ENCODE results near the gene PSMB7. TPM values are rescaled to one million over a fixed set of nuclear protein-coding genes. Genes with fewer than 3 reads are reported as not detected.

PSMB7 gene
- total RNA-seq, 1 experiment from 2014 or later = 187 TPM

GRCh38 chr9:124439686-124440243 is 24.5 kb upstream of the PSMB7 start:
- CTCF ChIA-PET = interaction anchor here (1.1 to 1.2 kb wide), 2 partner anchors 21 to 47 kb away, joined by 3 to 4 read pairs; no protein-coding TSS in a partner anchor
- Mint-ChIP-seq H3K4me1 (no peaks in the 10 kb centered on the region), H3K4me3 (no peak overlapping the region)

More at GRCh38 chr9:124439686-124440243, 24.5 kb upstream of the PSMB7 start:
- Mint-ChIP-seq H3K27me3 (ENCODE audit: low read depth) (peaks cover 17% of the 10 kb centered on the region), H3K27ac (no peak overlapping the region), H3K9me3 (peaks cover 10% of the 10 kb centered on the region), H3K36me3 (no peaks in the 10 kb centered on the region)
- TF ChIP-seq NFATC4 (CRISPR knock-in tag; IDR thresholded peaks at IDR 0.05) (no peak), RORB (CRISPR knock-in tag; IDR thresholded peaks at IDR 0.05) (no peak), SOX15 (CRISPR knock-in tag; IDR thresholded peaks at IDR 0.05) (no peak), TCF7 (CRISPR knock-in tag; IDR thresholded peaks at IDR 0.05; ENCODE audit: low read depth) (no peak), IRF1 (CRISPR knock-in tag; IDR thresholded peaks at IDR 0.05) (no peak), GABPB1 (CRISPR knock-in tag; IDR thresholded peaks at IDR 0.05) (no peak), TP53 (CRISPR knock-in tag; IDR thresholded peaks at IDR 0.05) (no peak), ZNF121 (CRISPR knock-in tag; IDR thresholded peaks at IDR 0.05) (no peak), STAT6 (CRISPR knock-in tag; conservative IDR thresholded peaks at IDR 0.05; ENCODE audit: low read depth) (no peak), FOXP1 (CRISPR knock-in tag; IDR thresholded peaks at IDR 0.05; ENCODE audit: borderline replicate concordance) (no peak), ETV6 (CRISPR knock-in tag; IDR thresholded peaks at IDR 0.05) (no peak), JUN (CRISPR knock-in tag; IDR thresholded peaks at IDR 0.05) (no peak), GTF2I (CRISPR knock-in tag; conservative IDR thresholded peaks at IDR 0.05) (no peak)
- TF ChIP-seq, protein P1, sequence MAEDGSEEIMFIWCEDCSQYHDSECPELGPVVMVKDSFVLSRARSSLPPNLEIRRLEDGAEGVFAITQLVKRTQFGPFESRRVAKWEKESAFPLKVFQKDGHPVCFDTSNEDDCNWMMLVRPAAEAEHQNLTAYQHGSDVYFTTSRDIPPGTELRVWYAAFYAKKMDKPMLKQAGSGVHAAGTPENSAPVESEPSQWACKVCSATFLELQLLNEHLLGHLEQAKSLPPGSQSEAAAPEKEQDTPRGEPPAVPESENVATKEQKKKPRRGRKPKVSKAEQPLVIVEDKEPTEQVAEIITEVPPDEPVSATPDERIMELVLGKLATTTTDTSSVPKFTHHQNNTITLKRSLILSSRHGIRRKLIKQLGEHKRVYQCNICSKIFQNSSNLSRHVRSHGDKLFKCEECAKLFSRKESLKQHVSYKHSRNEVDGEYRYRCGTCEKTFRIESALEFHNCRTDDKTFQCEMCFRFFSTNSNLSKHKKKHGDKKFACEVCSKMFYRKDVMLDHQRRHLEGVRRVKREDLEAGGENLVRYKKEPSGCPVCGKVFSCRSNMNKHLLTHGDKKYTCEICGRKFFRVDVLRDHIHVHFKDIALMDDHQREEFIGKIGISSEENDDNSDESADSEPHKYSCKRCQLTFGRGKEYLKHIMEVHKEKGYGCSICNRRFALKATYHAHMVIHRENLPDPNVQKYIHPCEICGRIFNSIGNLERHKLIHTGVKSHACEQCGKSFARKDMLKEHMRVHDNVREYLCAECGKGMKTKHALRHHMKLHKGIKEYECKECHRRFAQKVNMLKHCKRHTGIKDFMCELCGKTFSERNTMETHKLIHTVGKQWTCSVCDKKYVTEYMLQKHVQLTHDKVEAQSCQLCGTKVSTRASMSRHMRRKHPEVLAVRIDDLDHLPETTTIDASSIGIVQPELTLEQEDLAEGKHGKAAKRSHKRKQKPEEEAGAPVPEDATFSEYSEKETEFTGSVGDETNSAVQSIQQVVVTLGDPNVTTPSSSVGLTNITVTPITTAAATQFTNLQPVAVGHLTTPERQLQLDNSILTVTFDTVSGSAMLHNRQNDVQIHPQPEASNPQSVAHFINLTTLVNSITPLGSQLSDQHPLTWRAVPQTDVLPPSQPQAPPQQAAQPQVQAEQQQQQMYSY (CRISPR knock-in tag; IDR thresholded peaks at IDR 0.05) = no peak
- TF ChIP-seq, protein P2, sequence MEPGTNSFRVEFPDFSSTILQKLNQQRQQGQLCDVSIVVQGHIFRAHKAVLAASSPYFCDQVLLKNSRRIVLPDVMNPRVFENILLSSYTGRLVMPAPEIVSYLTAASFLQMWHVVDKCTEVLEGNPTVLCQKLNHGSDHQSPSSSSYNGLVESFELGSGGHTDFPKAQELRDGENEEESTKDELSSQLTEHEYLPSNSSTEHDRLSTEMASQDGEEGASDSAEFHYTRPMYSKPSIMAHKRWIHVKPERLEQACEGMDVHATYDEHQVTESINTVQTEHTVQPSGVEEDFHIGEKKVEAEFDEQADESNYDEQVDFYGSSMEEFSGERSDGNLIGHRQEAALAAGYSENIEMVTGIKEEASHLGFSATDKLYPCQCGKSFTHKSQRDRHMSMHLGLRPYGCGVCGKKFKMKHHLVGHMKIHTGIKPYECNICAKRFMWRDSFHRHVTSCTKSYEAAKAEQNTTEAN (CRISPR knock-in tag; IDR thresholded peaks at IDR 0.05) = no peak
- TF ChIP-seq, protein P3, sequence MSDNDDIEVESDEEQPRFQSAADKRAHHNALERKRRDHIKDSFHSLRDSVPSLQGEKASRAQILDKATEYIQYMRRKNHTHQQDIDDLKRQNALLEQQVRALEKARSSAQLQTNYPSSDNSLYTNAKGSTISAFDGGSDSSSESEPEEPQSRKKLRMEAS (CRISPR knock-in tag; IDR thresholded peaks at IDR 0.05) = no peak
- TF ChIP-seq, protein P4, sequence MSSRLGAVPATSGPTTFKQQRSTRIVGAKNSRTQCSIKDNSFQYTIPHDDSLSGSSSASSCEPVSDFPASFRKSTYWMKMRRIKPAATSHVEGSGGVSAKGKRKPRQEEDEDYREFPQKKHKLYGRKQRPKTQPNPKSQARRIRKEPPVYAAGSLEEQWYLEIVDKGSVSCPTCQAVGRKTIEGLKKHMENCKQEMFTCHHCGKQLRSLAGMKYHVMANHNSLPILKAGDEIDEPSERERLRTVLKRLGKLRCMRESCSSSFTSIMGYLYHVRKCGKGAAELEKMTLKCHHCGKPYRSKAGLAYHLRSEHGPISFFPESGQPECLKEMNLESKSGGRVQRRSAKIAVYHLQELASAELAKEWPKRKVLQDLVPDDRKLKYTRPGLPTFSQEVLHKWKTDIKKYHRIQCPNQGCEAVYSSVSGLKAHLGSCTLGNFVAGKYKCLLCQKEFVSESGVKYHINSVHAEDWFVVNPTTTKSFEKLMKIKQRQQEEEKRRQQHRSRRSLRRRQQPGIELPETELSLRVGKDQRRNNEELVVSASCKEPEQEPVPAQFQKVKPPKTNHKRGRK (CRISPR knock-in tag; IDR thresholded peaks at IDR 0.05; ENCODE audit: borderline replicate concordance) = no peak
- ATAC-seq (no peak), DNase-seq (ENCODE audit: low spot score) (peak; percentile 2)
- POLR2A ChIA-PET = no interaction called here

Data from WTC11 (cell line).